Ishikawa (cell line): ENCODE data around the gene INTS2.

Experiments used
- RAD21 ChIP-seq: IDR thresholded peaks from 2 replicates; pipeline ENCODE4 v1.6.1; 2012; ENCODE audit warnings: low read depth
- TF ChIP-seq, protein P1 (sequence below): IDR thresholded peaks from 2 replicates; pipeline ENCODE4 v1.6.1; 2012; ENCODE audit warnings: low read depth, mild to moderate bottlenecking

DNA sequence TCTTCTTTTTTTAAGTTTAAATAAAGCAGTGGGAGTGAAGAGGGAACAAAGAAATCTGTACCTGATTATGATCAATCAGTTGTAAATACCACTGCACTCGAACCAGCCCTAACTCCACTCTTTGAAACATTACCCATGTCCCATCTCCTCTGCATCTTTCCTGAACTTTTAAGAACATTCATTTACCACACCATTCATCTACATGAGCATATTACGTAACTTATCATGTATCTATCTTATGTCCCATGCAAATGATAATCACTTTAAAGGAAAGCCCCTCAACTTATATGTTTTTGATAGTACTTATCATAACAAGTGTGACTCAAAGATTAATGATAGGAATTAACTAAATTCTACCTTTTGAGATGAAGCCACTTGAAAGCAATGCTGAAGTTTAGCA lies 53.7 kb downstream of the INTS2 start:
- TF ChIP-seq, protein P1, sequence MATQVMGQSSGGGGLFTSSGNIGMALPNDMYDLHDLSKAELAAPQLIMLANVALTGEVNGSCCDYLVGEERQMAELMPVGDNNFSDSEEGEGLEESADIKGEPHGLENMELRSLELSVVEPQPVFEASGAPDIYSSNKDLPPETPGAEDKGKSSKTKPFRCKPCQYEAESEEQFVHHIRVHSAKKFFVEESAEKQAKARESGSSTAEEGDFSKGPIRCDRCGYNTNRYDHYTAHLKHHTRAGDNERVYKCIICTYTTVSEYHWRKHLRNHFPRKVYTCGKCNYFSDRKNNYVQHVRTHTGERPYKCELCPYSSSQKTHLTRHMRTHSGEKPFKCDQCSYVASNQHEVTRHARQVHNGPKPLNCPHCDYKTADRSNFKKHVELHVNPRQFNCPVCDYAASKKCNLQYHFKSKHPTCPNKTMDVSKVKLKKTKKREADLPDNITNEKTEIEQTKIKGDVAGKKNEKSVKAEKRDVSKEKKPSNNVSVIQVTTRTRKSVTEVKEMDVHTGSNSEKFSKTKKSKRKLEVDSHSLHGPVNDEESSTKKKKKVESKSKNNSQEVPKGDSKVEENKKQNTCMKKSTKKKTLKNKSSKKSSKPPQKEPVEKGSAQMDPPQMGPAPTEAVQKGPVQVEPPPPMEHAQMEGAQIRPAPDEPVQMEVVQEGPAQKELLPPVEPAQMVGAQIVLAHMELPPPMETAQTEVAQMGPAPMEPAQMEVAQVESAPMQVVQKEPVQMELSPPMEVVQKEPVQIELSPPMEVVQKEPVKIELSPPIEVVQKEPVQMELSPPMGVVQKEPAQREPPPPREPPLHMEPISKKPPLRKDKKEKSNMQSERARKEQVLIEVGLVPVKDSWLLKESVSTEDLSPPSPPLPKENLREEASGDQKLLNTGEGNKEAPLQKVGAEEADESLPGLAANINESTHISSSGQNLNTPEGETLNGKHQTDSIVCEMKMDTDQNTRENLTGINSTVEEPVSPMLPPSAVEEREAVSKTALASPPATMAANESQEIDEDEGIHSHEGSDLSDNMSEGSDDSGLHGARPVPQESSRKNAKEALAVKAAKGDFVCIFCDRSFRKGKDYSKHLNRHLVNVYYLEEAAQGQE = no peak
- no peak for TF ChIP-seq RAD21
